Femur (tissue), 1 donor: ENCODE data around the gene CFC1B.
"Not testable (repeated sequence)": the region's sequence is repeated elsewhere in the genome, so short reads cannot be mapped to it uniquely, and the experiment has no call there.

Experiments
- DNase-seq: peaks from one replicate; pipeline ENCODE4 v3.0.0-alpha.2; 2017

Gene CFC1B

GRCh38 chr2:130520992-130521391 lies at the start of gene CFC1B:
Gene CFC1B (plus strand): TSS chr2:130521222. CDS start chr2:130521485, 263 bp downstream.
- not testable (repeated sequence) for DNase-seq

GRCh38 chr2:130491073-130491472 lies 29.9 kb upstream of the CFC1B start:
- not testable (repeated sequence) for DNase-seq

- not testable (repeated sequence) for DNase-seq
These were observed 11.8 kb upstream of the CFC1B start, which contains the start of gene POTEI for GRCh38 chr2:130509228-130509627. Gene POTEI (minus strand): TSS chr2:130509328. CDS start chr2:130509235, 93 bp downstream.

- not testable (repeated sequence) for DNase-seq
These were observed 9.9 kb upstream of the CFC1B start for GRCh38 chr2:130510807-130511746.

GRCh38 chr2:130511747-130512451 lies 9.1 kb upstream of the CFC1B start:
- DNase-seq, result not testable (repeated sequence)

GRCh38 chr2:130518516-130519106 lies 2.4 kb upstream of the CFC1B start:
- not testable (repeated sequence) for DNase-seq

- DNase-seq, result not testable (repeated sequence)
These were observed 1.4 kb downstream of the CFC1B start for GRCh38 chr2:130522390-130522789.

- not testable (repeated sequence) for DNase-seq
These were observed 6.4 kb downstream of the CFC1B start for GRCh38 chr2:130527365-130527967.

GRCh38 chr2:130529545-130529944 lies 8.5 kb downstream of the CFC1B start:
- DNase-seq, result not testable (repeated sequence)

GRCh38 chr2:130530212-130530611 lies 9.2 kb downstream of the CFC1B start:
- not testable (repeated sequence) for DNase-seq

- DNase-seq, result not testable (repeated sequence)
These were observed 10.2 kb downstream of the CFC1B start for GRCh38 chr2:130531225-130531624.

GRCh38 chr2:130531672-130532071 lies 10.7 kb downstream of the CFC1B start:
- DNase-seq, result not testable (repeated sequence)

GRCh38 chr2:130536654-130537053 lies 15.6 kb downstream of the CFC1B start:
- DNase-seq, result not testable (repeated sequence)

- DNase-seq, result not testable (repeated sequence)
These were observed 17.2 kb downstream of the CFC1B start for GRCh38 chr2:130538271-130538670.

- DNase-seq, result not testable (repeated sequence)
These were observed 21.8 kb downstream of the CFC1B start for GRCh38 chr2:130542789-130543188.

- not testable (repeated sequence) for DNase-seq
These were observed 22.9 kb downstream of the CFC1B start for GRCh38 chr2:130543785-130544528.

- DNase-seq, result not testable (repeated sequence)
These were observed 24.0 kb downstream of the CFC1B start for GRCh38 chr2:130544978-130545377.

GRCh38 chr2:130548418-130548817 lies 27.4 kb downstream of the CFC1B start:
- not testable (repeated sequence) for DNase-seq

- DNase-seq, result not testable (repeated sequence)
These were observed 28.5 kb downstream of the CFC1B start for GRCh38 chr2:130549475-130549874.

GRCh38 chr2:130554178-130554577 lies 33.2 kb downstream of the CFC1B start:
- not testable (repeated sequence) for DNase-seq

- DNase-seq, result not testable (repeated sequence)
These were observed 35.4 kb downstream of the CFC1B start for GRCh38 chr2:130556441-130556840.

- not testable (repeated sequence) for DNase-seq
These were observed 45.1 kb downstream of the CFC1B start for GRCh38 chr2:130566165-130566564.
